Spleen (tissue), 11 donors: ENCODE measurements around the gene DOCK4. TPM values are rescaled to one million over a fixed set of nuclear protein-coding genes. Genes with fewer than 3 reads are reported as not detected.

Experiments
- DNase-seq: peaks from one replicate; pipeline ENCODE4 v3.0.0-alpha.2; 2020
- H3K27ac ChIP-seq, 8 donors: fragments of 200-600 bp; sonication (generic) in 7 of 8; 1 replicate in 4 of 8; 2 replicates in 4 of 8; pipeline versions ENCODE4 v1.5.0 to v1.8.0; 2016 to 2021; ENCODE audit warnings: inconsistent platforms in 4 of 8, mild to moderate bottlenecking in 4 of 8, moderate library complexity in 1 of 8
- H3K27me3 ChIP-seq, 7 donors: fragments of 200-600 bp; sonication (generic) in 6 of 7; replicated peaks in 1 of 7; 1 replicate in 4 of 7; 2 replicates in 3 of 7; pipeline versions ENCODE4 v1.5.0 to v1.8.0; 2016 to 2021; ENCODE audit warnings: inconsistent platforms in 3 of 7, mild to moderate bottlenecking in 1 of 7
- H3K36me3 ChIP-seq, 6 donors: fragments of 200-600 bp; sonication (generic) in 5 of 6; 1 replicate in 4 of 6; 2 replicates in 2 of 6; pipeline versions ENCODE4 v1.5.0 to v1.8.0; 2016 to 2021; ENCODE audit warnings: inconsistent platforms in 2 of 6
- H3K4me1 ChIP-seq, 6 donors: fragments of 200-600 bp; sonication (generic) in 5 of 6; 1 replicate in 3 of 6; 2 replicates in 3 of 6; pipeline versions ENCODE4 v1.5.0 to v1.8.0; 2016 to 2021; ENCODE audit warnings: inconsistent platforms in 3 of 6
- H3K4me3 ChIP-seq, 8 donors: fragments of 200-600 bp; sonication (generic) in 7 of 8; 1 replicate in 4 of 8; 2 replicates in 4 of 8; pipeline versions ENCODE4 v1.5.0 to v1.8.0; 2016 to 2021; ENCODE audit warnings: inconsistent platforms in 4 of 8, mild to moderate bottlenecking in 4 of 8, moderate library complexity in 2 of 8
- H3K9me3 ChIP-seq, 8 donors: fragments of 200-600 bp; sonication (generic) in 7 of 8; 1 replicate in 4 of 8; 2 replicates in 4 of 8; pipeline versions ENCODE4 v1.5.0 to v1.8.0; 2016 to 2021; ENCODE audit warnings: inconsistent platforms in 4 of 8
- CTCF ChIP-seq, 11 experiments: fragments of 200-600 bp in 7 of 11; fragments of 450-650 bp in 4 of 11; sonication (generic) in 4 of 11; IDR thresholded peaks in 8 of 11; conservative IDR thresholded peaks in 3 of 11; 1 replicate in 7 of 11; 2 replicates in 4 of 11; pipeline versions ENCODE4 v1.4.0 to v1.8.0; 2016 to 2021; ENCODE audit warnings: antibody characterized with exemption in 11 of 11, inconsistent platforms in 4 of 11, mild to moderate bottlenecking in 1 of 11
- POLR2A ChIP-seq, 3 donors: fragments of 450-650 bp; IDR thresholded peaks; one replicate each; pipeline ENCODE4 v1.5.1; 2017; ENCODE audit warnings: antibody characterized with exemption in 3 of 3, mild to moderate bottlenecking in 1 of 3
- POLR2AphosphoS5 ChIP-seq, 3 donors: sonication (generic); formaldehyde crosslinking; IDR thresholded peaks; one replicate each; pipeline ENCODE4 v1.5.1; 2017; ENCODE audit warnings: antibody characterized with exemption in 3 of 3
- whole genome bisulfite sequencing, 5 donors: extraction: QIAGEN DNeasy Blood & Tissue Kit in 3 of 5; methylation state at CpG; one replicate each; pipeline versions ENCODE4 v1.1.5 to v1.1.7; 2013 to 2018; 5-methylcytosine and 5-hydroxymethylcytosine counted together
- intact Hi-C: fragments of 100-400 bp; cut with DNase I; formaldehyde crosslinking; loops from one replicate; pipeline ENCODE4 v1.15.0; 2023; ENCODE audit warnings: low total_unique reads
- polyA plus RNA-seq, 3 donors: library from polyadenylated mRNA; stranded (reverse); fragments of 200-250 nt; gene quantifications; one replicate each; pipeline ENCODE4 v1.2.1, GENCODE V29; 2013
- total RNA-seq, 7 donors: library from RNA; depleted of rRNA in 3 of 7; stranded (reverse); fragments of >200 nt in 3 of 7; fragmentation: NEBNext Ultra II Directional in 4 of 7; extraction: Animal tissue kit (Norgen Biotek cat#: 25700) in 4 of 7; gene quantifications; one replicate each; pipeline versions ENCODE4 v1.1.0 to v1.2.1, GENCODE V29; 2016 to 2021
- donor health status: healthy with polysubstance abuse.
- donor health status: DM: no; HTN: no; CAD: no; lungs with moderate emphysema.
- donor health status: DM: no; HTN: no; CAD: no.
- donor health status: Bipolar disorder and iron deficiency.
- donor health status: healthy.
- donor health status: DM: no; HTN: no; CAD: no.
- donor health status: DM: yes; HTN: yes; CAD: no.

DOCK4 gene
- total and polyA plus RNA-seq, 10 donors: 1.4 to 26.9 (median 14.2) TPM

GRCh38 chr7:112233048-112233697 lies 27.0 kb upstream of the DOCK4 start:
- Histone ChIP-seq H3K4me1 (no peaks in the 10 kb centered on the region), H3K27me3 (no peaks in the 10 kb centered on the region), H3K36me3 (no peaks in the 10 kb centered on the region), H3K9me3 (peaks cover 0 to 16% (median 3%) of the 10 kb centered on the region in 8 donors), H3K27ac (no peak overlapping the region), H3K4me3 (no peak overlapping the region)
- intact Hi-C loops: no loop called here
- no peak for DNase-seq
- WGBS, 5 donors: 86 to 95% (median 93%) methylated on average over 3 of the region's 3 CpGs
- TF ChIP-seq POLR2AphosphoS5 (IDR thresholded peaks at IDR 0.05): no peak
- no peak for TF ChIP-seq POLR2A (IDR thresholded peaks at IDR 0.05)
- TF ChIP-seq CTCF (IDR thresholded peaks at IDR 0.05 in 8 of 11, conservative IDR thresholded peaks at IDR 0.05 in 3 of 11): no peak

- DNase-seq: no peak
- Histone ChIP-seq H3K9me3 (peaks cover 0 to 16% (median 3%) of the 10 kb centered on the region in 8 donors), H3K4me1 (no peaks in the 10 kb centered on the region), H3K27me3 (no peaks in the 10 kb centered on the region), H3K36me3 (no peaks in the 10 kb centered on the region), H3K4me3 (no peak overlapping the region), H3K27ac (no peak overlapping the region)
- WGBS, 5 donors: 70 to 94% (median 83%) methylated on average over 4 of the region's 4 CpGs
- intact Hi-C loops: no loop called here
- TF ChIP-seq POLR2A (IDR thresholded peaks at IDR 0.05) (no peak), POLR2AphosphoS5 (IDR thresholded peaks at IDR 0.05) (no peak), CTCF (IDR thresholded peaks at IDR 0.05 in 8 of 11, conservative IDR thresholded peaks at IDR 0.05 in 3 of 11) (no peak)
Measured at GRCh38 chr7:112232212-112232978, 26.2 kb upstream of the DOCK4 start.

GRCh38 chr7:112228632-112229031 lies 22.4 kb upstream of the DOCK4 start:
- Histone ChIP-seq H3K9me3 (no peaks in the 10 kb centered on the region), H3K4me1 (no peaks in the 10 kb centered on the region), H3K4me3 (no peak overlapping the region), H3K36me3 (no peaks in the 10 kb centered on the region), H3K27ac (no peak overlapping the region), H3K27me3 (no peaks in the 10 kb centered on the region)
- no peak for TF ChIP-seq CTCF (IDR thresholded peaks at IDR 0.05 in 8 of 11, conservative IDR thresholded peaks at IDR 0.05 in 3 of 11)
- intact Hi-C loops: no loop called here
- no peak for DNase-seq
- WGBS, 5 donors: 91 to 99% (median 95%) methylated on average over 2 of the region's 2 CpGs

- H3K27me3 ChIP-seq: no peaks in the 10 kb centered on the region
- DNase-seq: no peak
- H3K36me3 ChIP-seq: peaks cover 0 to 9% (median 0%) of the 10 kb centered on the region in 6 donors
- intact Hi-C loops: no loop called here
- H3K9me3 ChIP-seq: no peaks in the 10 kb centered on the region
- TF ChIP-seq CTCF (IDR thresholded peaks at IDR 0.05 in 8 of 11, conservative IDR thresholded peaks at IDR 0.05 in 3 of 11) (no peak), POLR2A (IDR thresholded peaks at IDR 0.05) (no peak), POLR2AphosphoS5 (IDR thresholded peaks at IDR 0.05) (no peak)
- no peak overlapping the region for H3K4me3 ChIP-seq
- 96 to 100% (median 98%) methylated on average over 4 of the region's 4 CpGs for WGBS, 5 donors
- H3K27ac ChIP-seq: no peak overlapping the region
- no peaks in the 10 kb centered on the region for H3K4me1 ChIP-seq
Measured at GRCh38 chr7:112226701-112227276, 20.6 kb upstream of the DOCK4 start.
